ENCODE data around the gene LRBA. TPM values are rescaled to one million over a fixed set of nuclear protein-coding genes. Genes with fewer than 3 reads are reported as not detected.

The LRBA gene
- total and polyA plus RNA-seq, 9 of the 15 experiments (the other 6 are each of a cell fraction or from before 2014, with no cell fraction given): 24.2 to 88.7 (median 59.7) TPM

- TF ChIP-seq SMARCE1 (IDR thresholded peaks at IDR 0.05): no peak
Observed at GRCh38 chr4:150419939-150420338, 595.1 kb downstream of the LRBA start (continued).

GRCh38 chr4:150418757-150419410, 596.2 kb downstream of the LRBA start:
- H3K9me3 ChIP-seq (replicated peaks; ENCODE audit: control insufficient read depth, insufficient read depth, low read depth, low read length): no peaks in the 10 kb centered on the region
- H3K4me1 ChIP-seq (replicated peaks in 1 of 2; ENCODE audit: control insufficient read depth in 2 of 2, insufficient read depth in 2 of 2, low read length in 2 of 2): no peaks in the 10 kb centered on the region
- no peak overlapping the region for H3K4me2 ChIP-seq (ENCODE audit: insufficient read depth, low read length)
- H3K36me3 ChIP-seq (ENCODE audit: control insufficient read depth, insufficient read depth, low read length): 0 out of 3 replicates have a peak, but pooled peaks cover 2% of the 10 kb centered on the region
- H3K9ac ChIP-seq (ENCODE audit: insufficient read depth in 1 of 2, low read depth in 2 of 2, low read length in 2 of 2): no peak overlapping the region
- H3K27ac ChIP-seq (ENCODE audit: extremely low read depth, low read depth, low read length): no peak overlapping the region
- ChIA-PET POLR2A (interaction anchor here (0.7 kb wide), 1 partner anchor 14 kb away, joined by 3 read pairs; no protein-coding TSS in a partner anchor), CTCF (ENCODE audit: low intra/inter-chr PET ratio) (no interaction called here)
- intact Hi-C loops (cut with micrococcal nuclease): no loop called here
- H3K79me2 ChIP-seq (ENCODE audit: control insufficient read depth, insufficient read depth, low read length): no peaks in the 10 kb centered on the region
- H3K9me1 ChIP-seq (ENCODE audit: control insufficient read depth, insufficient read depth, low read length): no peaks in the 10 kb centered on the region
- FAIRE-seq (no peak), DNase-seq (ENCODE audit: extremely low read depth in 1 of 4, low spot score in 3 of 4) (no peak), ATAC-seq (no peak; the same call in 2 of the 3 replicates)
- H2AFZ ChIP-seq (ENCODE audit: low read depth, low read length): no peak overlapping the region
- H3K27me3 ChIP-seq (ENCODE audit: control insufficient read depth in 2 of 2, insufficient read depth in 2 of 2, low read length in 2 of 2): no peaks in the 10 kb centered on the region
- BruUV-seq (replicated peaks): no TSS peak
- H3K4me3 ChIP-seq: no peak overlapping the region
- WGBS (ENCODE audit: insufficient coverage, low coverage, missing lambda C conversion rate): 77% methylated on average over 4 of the region's 4 CpGs
- no peaks in the 10 kb centered on the region for H4K20me1 ChIP-seq (replicated peaks; ENCODE audit: control insufficient read depth, insufficient read depth, low read length)
- in situ Hi-C loops (cut with MboI): no loop called here
- TF ChIP-seq ZNF197 (CRISPR knock-in tag; IDR thresholded peaks at IDR 0.05; ENCODE audit: low read depth): no peak
- TF ChIP-seq ZFPM2 (CRISPR knock-in tag; IDR thresholded peaks at IDR 0.05): no peak
- no peak for TF ChIP-seq ZNF217 (CRISPR knock-in tag; IDR thresholded peaks at IDR 0.05)
- TF ChIP-seq, protein P1, sequence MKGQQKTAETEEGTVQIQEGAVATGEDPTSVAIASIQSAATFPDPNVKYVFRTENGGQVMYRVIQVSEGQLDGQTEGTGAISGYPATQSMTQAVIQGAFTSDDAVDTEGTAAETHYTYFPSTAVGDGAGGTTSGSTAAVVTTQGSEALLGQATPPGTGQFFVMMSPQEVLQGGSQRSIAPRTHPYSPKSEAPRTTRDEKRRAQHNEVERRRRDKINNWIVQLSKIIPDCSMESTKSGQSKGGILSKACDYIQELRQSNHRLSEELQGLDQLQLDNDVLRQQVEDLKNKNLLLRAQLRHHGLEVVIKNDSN (CRISPR knock-in tag; IDR thresholded peaks at IDR 0.05): no peak
- no peak for TF ChIP-seq SRSF1 (IDR thresholded peaks at IDR 0.05; ENCODE audit: low read depth, low read length)
- no peak for TF ChIP-seq HINFP (tag; conservative IDR thresholded peaks at IDR 0.05; ENCODE audit: low read depth)
- peak; percentile 85 for TF ChIP-seq ZNF316 (IDR thresholded peaks at IDR 0.05)
- no peak for TF ChIP-seq ZNF324 (CRISPR knock-in tag; IDR thresholded peaks at IDR 0.05)
- no peak for TF ChIP-seq ZNF384 (IDR thresholded peaks at IDR 0.05; ENCODE audit: low read depth, low read length)
- TF ChIP-seq THRB (CRISPR knock-in tag; conservative IDR thresholded peaks at IDR 0.05): no peak
- no peak for TF ChIP-seq TCFL5 (CRISPR knock-in tag; conservative IDR thresholded peaks at IDR 0.05)
- no peak for TF ChIP-seq ZBTB26 (CRISPR knock-in tag; IDR thresholded peaks at IDR 0.05)
- peak; percentile 51; the same call in 1 of the 2 replicates for TF ChIP-seq MAFG (tag; conservative IDR thresholded peaks at IDR 0.05)

Measured in K562 (cell line).